Sigmoid colon (tissue), 7 donors: ENCODE results near the gene SMYD3. TPM values are rescaled to one million over a fixed set of nuclear protein-coding genes. Genes with fewer than 3 reads are reported as not detected.

Source experiments
- DNase-seq: peaks from one replicate; pipeline ENCODE4 v3.0.0-alpha.2; 2019
- H3K27ac ChIP-seq, 4 donors: fragments of 200-600 bp; sonication (generic); one replicate each; pipeline ENCODE4 v1.5.1; 2016 to 2019; ENCODE audit warnings: mild to moderate bottlenecking in 1 of 4
- H3K27me3 ChIP-seq, 3 donors: fragments of 200-600 bp; sonication (generic); one replicate each; pipeline ENCODE4 v1.5.1; 2019; ENCODE audit warnings: mild to moderate bottlenecking in 1 of 3
- H3K36me3 ChIP-seq, 4 donors: fragments of 200-600 bp; sonication (generic); one replicate each; pipeline ENCODE4 v1.5.1; 2016 to 2019
- H3K4me1 ChIP-seq, 4 donors: fragments of 200-600 bp; sonication (generic); one replicate each; pipeline ENCODE4 v1.5.1; 2017 to 2019
- H3K4me3 ChIP-seq, 4 donors: fragments of 200-600 bp; sonication (generic); one replicate each; pipeline ENCODE4 v1.5.1; 2017 to 2019; ENCODE audit warnings: mild to moderate bottlenecking in 2 of 4, moderate library complexity in 1 of 4
- H3K9me3 ChIP-seq, 4 donors: fragments of 200-600 bp in 3 of 4; sonication (generic) in 3 of 4; one replicate each; pipeline versions ENCODE4 v1.5.1 to v1.6.1; 2013 to 2019
- CTCF ChIP-seq, 4 experiments: fragments of 450-650 bp in 3 of 4; fragments of 200-600 bp in 1 of 4; IDR thresholded peaks; one replicate each; pipeline ENCODE4 v1.5.1; 2016 to 2019; ENCODE audit warnings: antibody characterized with exemption in 4 of 4, mild to moderate bottlenecking in 3 of 4, moderate library complexity in 2 of 4
- EP300 ChIP-seq, 4 donors: sonication (generic); formaldehyde crosslinking; IDR thresholded peaks; one replicate each; pipeline ENCODE4 v1.6.1; 2017; ENCODE audit warnings: antibody characterized with exemption in 4 of 4
- POLR2A ChIP-seq, 2 donors: fragments of 450-650 bp; IDR thresholded peaks; one replicate each; pipeline ENCODE4 v1.6.1; 2016; ENCODE audit warnings: antibody characterized with exemption in 2 of 2, mild to moderate bottlenecking in 2 of 2, moderate library complexity in 2 of 2
- POLR2AphosphoS5 ChIP-seq, 4 donors: sonication (generic); formaldehyde crosslinking; IDR thresholded peaks; one replicate each; pipeline ENCODE4 v1.6.1; 2017; ENCODE audit warnings: antibody characterized with exemption in 4 of 4
- WGBS, 2 donors: extraction: QIAGEN DNeasy Blood & Tissue Kit; methylation state at CpG; one replicate each; pipeline ENCODE4 v1.1.7; 2013; 5-methylcytosine and 5-hydroxymethylcytosine counted together
- intact Hi-C: fragments of 100-400 bp; cut with DNase I; formaldehyde crosslinking; loops from one replicate; pipeline ENCODE4 v1.15.1; 2023
- polyA plus RNA-seq, 3 donors: library from polyadenylated mRNA; stranded (reverse); fragments of 200-250 nt; gene quantifications; one replicate each; pipeline ENCODE4 v1.2.3, GENCODE V29; 2013
- total RNA-seq, 4 donors: library from RNA; depleted of rRNA; stranded (reverse); fragments of >200 nt; gene quantifications; one replicate each; pipeline ENCODE4 v1.1.0, GENCODE V29; 2016
- donor health status: healthy with polysubstance abuse.
- donor health status: Bipolar disorder and iron deficiency.
- donor health status: healthy.

SMYD3 gene
- total and polyA plus RNA-seq, 7 donors, result 8.7 to 23.8 (median 17.1) TPM

GRCh38 chr1:246147524-246148461, 359.3 kb downstream of the SMYD3 start:
- TF ChIP-seq CTCF (IDR thresholded peaks at IDR 0.05) (no peak), POLR2AphosphoS5 (IDR thresholded peaks at IDR 0.05) (no peak), EP300 (IDR thresholded peaks at IDR 0.05) (no peak), POLR2A (IDR thresholded peaks at IDR 0.05) (no peak)
- no peaks in the 10 kb centered on the region for H3K4me1 ChIP-seq
- H3K4me3 ChIP-seq, result no peak overlapping the region
- no peaks in the 10 kb centered on the region for H3K27me3 ChIP-seq
- intact Hi-C loops, result no loop called here
- H3K9me3 ChIP-seq, result no peaks in the 10 kb centered on the region
- H3K36me3 ChIP-seq, result no peaks in the 10 kb centered on the region
- DNase-seq, result no peak
- H3K27ac ChIP-seq, result no peak overlapping the region
- 93 to 94% methylated on average over 29 of the region's 29 CpGs for WGBS, 2 donors

GRCh38 chr1:246146804-246147523, 360.1 kb downstream of the SMYD3 start:
- no peak for DNase-seq
- no peaks in the 10 kb centered on the region for H3K9me3 ChIP-seq
- H3K27ac ChIP-seq, result no peak overlapping the region
- no peaks in the 10 kb centered on the region for H3K27me3 ChIP-seq
- no peak overlapping the region for H3K4me3 ChIP-seq
- intact Hi-C loops, result no loop called here
- 95 to 97% methylated on average over 25 of the region's 25 CpGs for WGBS, 2 donors
- H3K36me3 ChIP-seq, result no peaks in the 10 kb centered on the region
- no peaks in the 10 kb centered on the region for H3K4me1 ChIP-seq
- no peak for TF ChIP-seq EP300 (IDR thresholded peaks at IDR 0.05)
- no peak for TF ChIP-seq POLR2AphosphoS5 (IDR thresholded peaks at IDR 0.05)
- no peak for TF ChIP-seq POLR2A (IDR thresholded peaks at IDR 0.05)
- no peak for TF ChIP-seq CTCF (IDR thresholded peaks at IDR 0.05)

GRCh38 chr1:246145900-246146299, 361.2 kb downstream of the SMYD3 start:
- TF ChIP-seq EP300 (IDR thresholded peaks at IDR 0.05) (no peak), CTCF (IDR thresholded peaks at IDR 0.05) (no peak), POLR2A (IDR thresholded peaks at IDR 0.05) (no peak), POLR2AphosphoS5 (IDR thresholded peaks at IDR 0.05) (no peak)
- Histone ChIP-seq H3K27me3 (no peaks in the 10 kb centered on the region), H3K36me3 (no peaks in the 10 kb centered on the region), H3K4me1 (no peaks in the 10 kb centered on the region), H3K9me3 (no peaks in the 10 kb centered on the region), H3K4me3 (no peak overlapping the region), H3K27ac (no peak overlapping the region)
- 93 to 96% methylated on average over 4 of the region's 4 CpGs for WGBS, 2 donors
- intact Hi-C loops, result no loop called here
- no peak for DNase-seq

GRCh38 chr1:246144931-246145330, 362.1 kb downstream of the SMYD3 start:
- Histone ChIP-seq H3K27me3 (no peaks in the 10 kb centered on the region), H3K36me3 (no peaks in the 10 kb centered on the region), H3K27ac (no peak overlapping the region), H3K4me1 (no peaks in the 10 kb centered on the region), H3K4me3 (no peak overlapping the region), H3K9me3 (no peaks in the 10 kb centered on the region)
- intact Hi-C loops, result no loop called here
- TF ChIP-seq POLR2AphosphoS5 (IDR thresholded peaks at IDR 0.05), result no peak
- no peak for TF ChIP-seq POLR2A (IDR thresholded peaks at IDR 0.05)
- TF ChIP-seq CTCF (IDR thresholded peaks at IDR 0.05), result no peak
- no peak for TF ChIP-seq EP300 (IDR thresholded peaks at IDR 0.05)
- WGBS, 2 donors, result 98% methylated on average over 3 of the region's 3 CpGs
- DNase-seq, result no peak
